HG03045 (cell line): Measurements from ENCODE around the gene LGR4.

Source experiments
- ATAC-seq: cut with Tn5 transposase; IDR thresholded peaks from one replicate; pipeline ENCODE4 v1.9.1; 2021; ENCODE audit warnings: mild to moderate bottlenecking, moderate library complexity; ENCODE audit not compliant: unreplicated experiment

Gene LGR4

GRCh38 chr11:27406498-27407354 lies 65.9 kb downstream of the LGR4 start:
- ATAC-seq = no peak

- ATAC-seq = no peak
These were observed 67.5 kb downstream of the LGR4 start for GRCh38 chr11:27405134-27405533.

GRCh38 chr11:27404427-27404826 lies 68.2 kb downstream of the LGR4 start:
- no peak for ATAC-seq

GRCh38 chr11:27403195-27403594 lies 69.4 kb downstream of the LGR4 start:
- no peak for ATAC-seq

GRCh38 chr11:27402450-27402849 lies 70.1 kb downstream of the LGR4 start:
- ATAC-seq = no peak

- ATAC-seq = no peak
These were observed 70.7 kb downstream of the LGR4 start for GRCh38 chr11:27401833-27402316.

GRCh38 chr11:27401280-27401832 lies 71.2 kb downstream of the LGR4 start:
- no peak for ATAC-seq

GRCh38 chr11:27398400-27398770 lies 74.2 kb downstream of the LGR4 start:
- ATAC-seq = no peak

GRCh38 chr11:27397624-27398399 lies 74.8 kb downstream of the LGR4 start:
- no peak for ATAC-seq

GRCh38 chr11:27396259-27396839 lies 76.2 kb downstream of the LGR4 start:
- ATAC-seq = no peak

GRCh38 chr11:27395556-27396258 lies 76.9 kb downstream of the LGR4 start:
- no peak for ATAC-seq

GRCh38 chr11:27394781-27395228 lies 77.8 kb downstream of the LGR4 start:
- no peak for ATAC-seq

GRCh38 chr11:27392278-27393114 lies 80.1 kb downstream of the LGR4 start:
- ATAC-seq = no peak

GRCh38 chr11:27391331-27392015 lies 81.1 kb downstream of the LGR4 start:
- ATAC-seq = no peak

- no peak for ATAC-seq
These were observed 82.0 kb downstream of the LGR4 start for GRCh38 chr11:27390318-27391295.

- no peak for ATAC-seq
These were observed 83.7 kb downstream of the LGR4 start for GRCh38 chr11:27388869-27389268.

- no peak for ATAC-seq
These were observed 84.6 kb downstream of the LGR4 start for GRCh38 chr11:27388001-27388400.

GRCh38 chr11:27387362-27387761 lies 85.2 kb downstream of the LGR4 start:
- no peak for ATAC-seq
